HCT116 (cell line): ENCODE data around the gene FBXL16. TPM values are rescaled to one million over a fixed set of nuclear protein-coding genes. Genes with fewer than 3 reads are reported as not detected.
"Not testable (repeated sequence)": the region's sequence is repeated elsewhere in the genome, so short reads cannot be mapped to it uniquely, and the experiment has no call there.

ENCODE experiments used
- ATAC-seq: fragments of 200-7000 bp; cut with Tn5 transposase; 2 replicates; pipeline ENCODE4 v1.9.1; 2020; ENCODE audit warnings: mild to moderate bottlenecking, moderate library complexity
- BruUV-seq: library from RNA; stranded (reverse); fragments of 400-500 nt; replicated peaks from 2 replicates; lab custom pipeline; 2021; lab: Mats Ljungman, UMichigan
- CTCF ChIA-PET: fragments of 300-600 bp; sonication (Branson Sonifier 250); formaldehyde crosslinking; loops from one replicate; lab custom pipeline; 2021; ENCODE audit warnings: antibody characterized with exemption; lab: Charles Lee
- POLR2A ChIA-PET: fragments of 300-600, 350-600 bp; sonication (Branson Sonifier 250); formaldehyde crosslinking; loops from one replicate; lab custom pipeline; 2021; ENCODE audit warnings: antibody characterized with exemption; lab: Charles Lee
- RAD21 ChIA-PET, 2 experiments: fragments of 300-600 bp; sonication (Branson Sonifier 250); formaldehyde crosslinking; loops; one replicate each; lab custom pipeline; 2023; ENCODE audit warnings: low total read pairs in 2 of 2; ENCODE audit not compliant: uncharacterized antibody in 2 of 2, unreplicated experiment in 2 of 2, low non-redundant PET in 1 of 2; lab: Charles Lee
- DNase-seq: peaks from one replicate; pipeline ENCODE4 v3.0.0-alpha.2; 2010; ENCODE audit warnings: low read depth, low spot score
- H2AFZ ChIP-seq: fragments of 200-600 bp; shearing (Covaris generic), sonication (generic); 2 replicates; pipeline ENCODE4 v1.6.1; 2017; ENCODE audit warnings: low read depth, mixed run types, mixed read lengths, antibody characterized with exemption, low read length; ENCODE audit not compliant: poor library complexity, severe bottlenecking
- H3K27ac ChIP-seq: 2 replicates; pipeline ENCODE4 v1.5.1; 2012; ENCODE audit warnings: low read depth, low read length
- H3K27me3 ChIP-seq: fragments of 200-600 bp; sonication (generic); 2 replicates; pipeline ENCODE4 v1.6.1; 2016; ENCODE audit warnings: mixed run types, low read length, mixed read lengths; ENCODE audit not compliant: insufficient read depth
- H3K36me3 ChIP-seq, 2 experiments: fragments of 200-500 bp in 1 of 2; fragments of 200-600 bp in 1 of 2; sonication (Bioruptor generic) in 1 of 2; sonication (generic) in 1 of 2; 2 replicates each; pipeline versions ENCODE4 v1.5.1 to v1.6.1; 2014 to 2016; ENCODE audit warnings: low read length in 2 of 2, inconsistent platforms in 1 of 2, mixed read lengths in 1 of 2, mixed run types in 1 of 2; ENCODE audit not compliant: insufficient read depth in 2 of 2, control insufficient read depth in 1 of 2
- H3K4me1 ChIP-seq, 2 experiments: fragments of 200-600 bp in 1 of 2; sonication (generic) in 1 of 2; 2 replicates each; pipeline versions ENCODE4 v1.5.1 to v1.6.1; 2012 to 2017; ENCODE audit warnings: low read length in 2 of 2, inconsistent platforms in 1 of 2, mild to moderate bottlenecking in 1 of 2, mixed read lengths in 1 of 2, mixed run types in 1 of 2, moderate library complexity in 1 of 2; ENCODE audit not compliant: insufficient read depth in 2 of 2, control insufficient read depth in 1 of 2
- H3K4me2 ChIP-seq: fragments of 200-600 bp; sonication (generic); 2 replicates; pipeline ENCODE4 v1.6.1; 2017; ENCODE audit warnings: mixed run types, low read length, mixed read lengths
- H3K4me3 ChIP-seq, 2 experiments: fragments of 200-600 bp in 1 of 2; sonication (generic) in 1 of 2; replicated peaks in 1 of 2; 2 replicates each; pipeline ENCODE4 v1.5.1; 2011 to 2016; ENCODE audit warnings: low read length in 2 of 2, control low read depth in 1 of 2, low read depth in 1 of 2, mild to moderate bottlenecking in 1 of 2, mixed read lengths in 1 of 2, mixed run types in 1 of 2
- H3K79me2 ChIP-seq: fragments of 200-600 bp; sonication (generic); 2 replicates; pipeline ENCODE4 v1.6.1; 2017; ENCODE audit warnings: mild to moderate bottlenecking, mixed run types, low read length, moderate library complexity, mixed read lengths; ENCODE audit not compliant: insufficient read depth
- H3K9ac ChIP-seq: fragments of 200-600 bp; sonication (generic); 2 replicates; pipeline ENCODE4 v1.6.1; 2016; ENCODE audit warnings: low read length, mixed read lengths
- H3K9me2 ChIP-seq: fragments of 200-600 bp; sonication (generic), shearing (Covaris generic); 2 replicates; pipeline ENCODE4 v1.6.1; 2017; ENCODE audit warnings: mixed run types, mild to moderate bottlenecking, moderate library complexity; ENCODE audit not compliant: insufficient read depth
- H3K9me3 ChIP-seq, 2 experiments: fragments of 200-500 bp in 1 of 2; fragments of 200-600 bp in 1 of 2; sonication (Bioruptor generic) in 1 of 2; sonication (generic) in 1 of 2; 2 replicates each; pipeline ENCODE4 v1.6.1; 2014 to 2017; ENCODE audit warnings: low read length in 2 of 2, mixed read lengths in 2 of 2, inconsistent platforms in 1 of 2, low read depth in 1 of 2, mild to moderate bottlenecking in 1 of 2, mixed run types in 1 of 2, moderate library complexity in 1 of 2; ENCODE audit not compliant: control insufficient read depth in 1 of 2, insufficient read depth in 1 of 2
- H4K20me1 ChIP-seq: fragments of 200-600 bp; sonication (generic), shearing (Covaris generic); 2 replicates; pipeline ENCODE4 v1.6.1; 2017; ENCODE audit warnings: mixed run types, mild to moderate bottlenecking, moderate library complexity; ENCODE audit not compliant: insufficient read depth
- ELF1 ChIP-seq: IDR thresholded peaks from 2 replicates; pipeline ENCODE4 v1.6.1; 2012; ENCODE audit warnings: low read depth, borderline replicate concordance
- EZH2 ChIP-seq: fragments of 200-600 bp; sonication (generic); IDR thresholded peaks from 2 replicates; pipeline ENCODE4 v1.6.1; 2017; ENCODE audit warnings: antibody characterized with exemption, mixed run types
- JUND ChIP-seq: IDR thresholded peaks from 2 replicates; pipeline ENCODE4 v1.6.1; 2012
- REST ChIP-seq: IDR thresholded peaks from 2 replicates; pipeline ENCODE4 v1.6.1; 2012; ENCODE audit warnings: low read depth
- SP1 ChIP-seq: IDR thresholded peaks from 2 replicates; pipeline ENCODE4 v1.6.1; 2012; ENCODE audit warnings: low read depth
- YY1 ChIP-seq: IDR thresholded peaks from 2 replicates; pipeline ENCODE4 v1.6.1; 2011; ENCODE audit warnings: low read length, low read depth, moderate library complexity, mild to moderate bottlenecking; ENCODE audit not compliant: insufficient replicate concordance; ENCODE audit errors: extremely low read depth
- intact Hi-C: fragments of 100-400 bp; cut with micrococcal nuclease; formaldehyde crosslinking; loops from 2 replicates; pipeline ENCODE4 v1.10.0; 2022
- total RNA-seq: library from RNA; stranded (reverse); gene quantifications from one replicate; pipeline ENCODE4 v1.2.1, GENCODE V29; 2021; ENCODE audit not compliant: unreplicated experiment

Gene FBXL16
- total RNA-seq, 1 experiment from 2014 or later, result 49.7 TPM

GRCh38 chr16:692356-693108, 13.1 kb downstream of the FBXL16 start:
- ChIA-PET RAD21 (no interaction called here), POLR2A (no interaction called here), CTCF (interaction anchor here (0.7 kb wide), 1 partner anchor 109 kb away, joined by 5 read pairs; no protein-coding TSS in a partner anchor)
- Histone ChIP-seq H3K27me3 (no peaks in the 10 kb centered on the region), H3K9me2 (no peaks in the 10 kb centered on the region), H3K4me3 (no peak overlapping the region), H3K36me3 (no peaks in the 10 kb centered on the region), H3K9me3 (no peaks in the 10 kb centered on the region), H2AFZ (no peak overlapping the region), H3K9ac (no peak overlapping the region), H3K79me2 (peaks cover 13% of the 10 kb centered on the region; the same call in 1 of the 2 replicates), H3K4me2 (no peak overlapping the region), H4K20me1 (no peaks in the 10 kb centered on the region), H3K27ac (no peak overlapping the region), H3K4me1 (peaks cover 18 to 46% of the 10 kb centered on the region in 2 experiments)
- TSS peak; percentile 52 for BruUV-seq
- DNase-seq (no peak), ATAC-seq (no peak)
- intact Hi-C loops, result no loop called here
- TF ChIP-seq SP1, result no peak
- no peak for TF ChIP-seq ELF1
- no peak for TF ChIP-seq REST
- no peak for TF ChIP-seq EZH2
- no peak for TF ChIP-seq YY1
- no peak for TF ChIP-seq JUND

GRCh38 chr16:691242-691641, 14.4 kb downstream of the FBXL16 start:
- H4K20me1 ChIP-seq, DNase-seq, H2AFZ ChIP-seq, H3K4me3 ChIP-seq, H3K27me3 ChIP-seq, CTCF ChIA-PET, H3K4me2 ChIP-seq, H3K9me3 ChIP-seq, POLR2A ChIA-PET, RAD21 ChIA-PET, ATAC-seq, H3K36me3 ChIP-seq, H3K27ac ChIP-seq, H3K9ac ChIP-seq, BruUV-seq, intact Hi-C loops, H3K9me2 ChIP-seq: not testable (repeated sequence)
- Histone ChIP-seq H3K79me2 (peaks cover 17% of the 10 kb centered on the region; the same call in 1 of the 2 replicates), H3K4me1 (peaks cover 16 to 40% of the 10 kb centered on the region in 2 experiments)
